ENCODE results near the gene SLX1A.
A peak's percentile ranks its signal among the peaks of the same experiment; 100 is the strongest.
"Not testable (repeated sequence)": the region's sequence is repeated elsewhere in the genome, so short reads cannot be mapped to it uniquely, and the experiment has no call there.

SLX1A gene

DNA sequence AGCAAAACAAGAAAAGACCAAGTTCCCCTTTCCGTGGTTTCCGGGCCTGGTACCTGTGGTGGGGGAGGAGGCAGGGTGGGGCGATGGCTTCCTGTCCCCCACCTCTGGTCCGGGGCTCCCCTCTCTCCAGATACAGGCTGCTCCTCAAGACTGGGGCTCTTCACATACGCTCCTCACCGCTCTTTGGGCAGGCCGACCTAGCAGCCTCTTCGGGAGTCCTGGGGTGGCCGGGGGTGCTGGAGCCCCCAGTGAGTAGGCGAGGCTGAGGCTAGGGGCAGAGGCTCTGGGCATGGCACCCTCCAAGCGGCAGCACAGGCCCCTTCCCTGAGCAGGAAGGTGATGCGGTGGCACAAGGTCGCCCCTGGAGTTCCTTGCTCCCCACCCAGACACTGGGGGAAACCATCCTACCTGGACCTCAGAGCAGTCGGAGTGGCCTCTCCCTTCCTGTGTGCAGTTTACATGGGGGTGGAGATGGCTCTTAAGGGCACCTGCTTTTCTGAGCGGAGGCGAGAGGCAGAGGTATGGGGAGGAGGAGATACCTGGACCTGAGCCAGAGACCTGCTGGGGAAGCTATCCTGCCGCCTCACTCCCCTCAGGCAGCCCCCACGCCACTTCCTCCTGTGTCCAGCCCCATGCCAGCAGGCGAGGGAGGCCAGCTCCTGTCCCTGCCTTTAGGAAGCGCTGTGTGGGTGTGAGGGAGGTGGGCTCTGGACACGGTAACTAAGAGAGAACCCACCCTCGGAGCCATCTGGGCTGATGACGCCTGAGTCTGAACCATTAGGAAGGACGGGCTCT is 9.4 kb upstream of the SLX1A start:
- DNase-seq (ENCODE audit: low spot score): no peak

DNA sequence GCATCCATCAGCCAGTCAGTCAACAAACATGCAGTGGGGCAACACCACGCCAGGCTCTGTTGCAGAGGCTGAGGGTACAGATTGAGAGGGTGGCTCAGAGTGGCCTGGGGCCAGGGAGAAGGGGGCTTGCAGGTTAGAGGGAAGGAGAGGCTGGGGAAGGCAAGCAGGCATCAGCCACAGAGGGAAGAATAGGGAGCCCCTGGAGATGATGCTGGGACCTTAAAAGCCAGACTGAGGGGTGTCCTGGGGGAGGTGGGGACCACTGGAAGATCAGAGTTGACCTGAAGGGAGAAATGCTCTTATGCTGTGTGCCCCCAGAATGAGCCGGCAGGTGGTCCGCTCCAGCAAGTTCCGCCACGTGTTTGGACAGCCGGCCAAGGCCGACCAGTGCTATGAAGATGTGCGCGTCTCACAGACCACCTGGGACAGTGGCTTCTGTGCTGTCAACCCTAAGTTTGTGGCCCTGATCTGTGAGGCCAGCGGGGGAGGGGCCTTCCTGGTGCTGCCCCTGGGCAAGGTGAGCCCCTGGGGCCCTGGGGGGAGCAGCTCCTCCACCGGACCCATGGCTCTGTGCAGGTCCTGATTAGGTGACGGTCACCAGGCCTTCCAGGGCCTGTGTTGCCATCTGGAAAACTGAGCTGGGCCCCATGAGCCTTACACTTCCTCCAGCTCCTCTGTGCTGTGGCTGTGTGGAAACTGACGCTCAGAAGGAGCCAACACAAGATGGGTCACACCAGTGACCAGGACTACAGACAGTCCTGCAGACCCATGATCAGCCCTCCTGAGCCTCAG is 8.6 kb upstream of the SLX1A start:
- no peak for DNase-seq (ENCODE audit: low spot score)

GRCh38 chr16:30185683-30186421 is 7.8 kb upstream of the SLX1A start:
- DNase-seq (ENCODE audit: low spot score): peak; percentile 61

DNA sequence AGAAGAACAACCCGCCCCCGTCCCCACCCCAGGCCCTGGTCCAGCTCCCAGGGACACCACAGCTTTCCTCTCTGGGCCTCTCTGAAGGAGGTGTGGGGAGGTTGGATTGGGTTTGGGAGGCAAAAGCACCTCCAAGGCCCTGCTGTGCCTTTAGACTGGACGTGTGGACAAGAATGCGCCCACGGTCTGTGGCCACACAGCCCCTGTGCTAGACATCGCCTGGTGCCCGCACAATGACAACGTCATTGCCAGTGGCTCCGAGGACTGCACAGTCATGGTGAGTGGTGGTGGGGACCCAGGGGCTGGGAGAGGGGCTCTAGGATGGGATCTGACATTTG is 7.3 kb upstream of the SLX1A start:
- no peak for DNase-seq (ENCODE audit: low spot score)

DNA sequence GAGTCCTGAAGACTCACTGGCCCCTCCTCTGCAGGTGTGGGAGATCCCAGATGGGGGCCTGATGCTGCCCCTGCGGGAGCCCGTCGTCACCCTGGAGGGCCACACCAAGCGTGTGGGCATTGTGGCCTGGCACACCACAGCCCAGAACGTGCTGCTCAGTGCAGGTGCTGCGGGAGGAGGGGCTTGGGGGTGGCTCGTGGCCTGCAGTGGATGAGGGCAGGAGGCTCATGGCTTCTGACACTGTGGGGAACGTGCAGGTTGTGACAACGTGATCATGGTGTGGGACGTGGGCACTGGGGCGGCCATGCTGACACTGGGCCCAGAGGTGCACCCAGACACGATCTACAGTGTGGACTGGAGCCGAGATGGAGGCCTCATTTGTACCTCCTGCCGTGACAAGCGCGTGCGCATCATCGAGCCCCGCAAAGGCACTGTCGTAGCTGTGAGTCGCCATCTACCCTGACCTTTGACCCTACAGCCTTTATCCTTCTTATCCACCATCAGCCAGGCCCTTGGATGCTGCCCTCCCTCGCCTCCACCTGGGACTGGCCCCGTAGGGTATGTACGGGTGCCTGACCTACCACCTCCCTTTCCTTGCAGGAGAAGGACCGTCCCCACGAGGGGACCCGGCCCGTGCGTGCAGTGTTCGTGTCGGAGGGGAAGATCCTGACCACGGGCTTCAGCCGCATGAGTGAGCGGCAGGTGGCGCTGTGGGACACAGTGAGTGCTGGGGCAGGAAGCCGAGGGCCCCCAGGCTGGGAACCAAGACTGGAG is 6.7 kb upstream of the SLX1A start:
- DNase-seq (ENCODE audit: low spot score): no peak

- no peak for DNase-seq (ENCODE audit: low spot score)
Measured at GRCh38 chr16:30187556-30187865, 6.2 kb upstream of the SLX1A start.

DNA sequence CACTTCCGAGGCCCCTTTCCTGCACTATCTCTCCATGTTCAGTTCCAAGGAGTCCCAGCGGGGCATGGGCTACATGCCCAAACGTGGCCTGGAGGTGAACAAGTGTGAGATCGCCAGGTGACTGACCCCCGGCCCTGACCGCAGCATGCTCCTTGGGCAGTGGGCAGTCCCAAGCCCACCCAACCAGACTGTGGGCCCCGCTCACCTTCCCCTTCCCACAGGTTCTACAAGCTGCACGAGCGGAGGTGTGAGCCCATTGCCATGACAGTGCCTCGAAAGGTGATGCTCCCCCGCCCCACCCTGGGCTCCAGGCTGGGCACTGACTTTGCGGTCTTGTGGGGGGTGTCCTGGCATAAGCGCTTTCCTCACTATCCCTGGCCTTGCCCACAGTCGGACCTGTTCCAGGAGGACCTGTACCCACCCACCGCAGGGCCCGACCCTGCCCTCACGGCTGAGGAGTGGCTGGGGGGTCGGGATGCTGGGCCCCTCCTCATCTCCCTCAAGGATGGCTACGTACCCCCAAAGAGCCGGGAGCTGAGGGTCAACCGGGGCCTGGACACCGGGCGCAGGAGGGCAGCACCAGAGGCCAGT is 5.6 kb upstream of the SLX1A start:
- no peak for DNase-seq (ENCODE audit: low spot score)

GRCh38 chr16:30191158-30191557 is 2.5 kb upstream of the SLX1A start:
- DNase-seq (ENCODE audit: low spot score): not testable (repeated sequence)

GRCh38 chr16:30193098-30193497 is 577 bp upstream of the SLX1A start:
- not testable (repeated sequence) for DNase-seq (ENCODE audit: low spot score)

- not testable (repeated sequence) for DNase-seq (ENCODE audit: low spot score)
Measured at GRCh38 chr16:30194172-30194925, 674 bp downstream of the SLX1A start.

DNA sequence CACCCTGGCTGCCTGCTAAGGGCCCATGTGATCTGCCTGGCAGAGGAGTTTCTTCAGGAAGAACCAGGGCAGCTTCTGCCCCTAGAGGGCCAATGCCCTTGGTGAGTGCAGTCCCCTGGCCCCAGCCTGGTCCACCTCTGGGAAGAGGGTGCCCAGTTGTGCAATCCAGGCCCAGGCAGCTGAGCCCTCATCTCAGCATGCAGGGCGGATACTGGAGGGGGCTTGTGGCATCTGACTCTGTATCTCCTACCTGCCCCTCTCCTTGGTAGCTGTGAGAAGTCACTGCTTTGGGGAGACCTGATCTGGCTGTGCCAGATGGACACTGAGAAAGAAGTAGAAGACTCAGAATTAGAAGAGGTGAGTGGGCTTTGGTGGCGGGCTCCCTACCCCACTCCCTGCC is 3.3 kb downstream of the SLX1A start:
- DNase-seq (ENCODE audit: low spot score): not testable (repeated sequence)

GRCh38 chr16:30199049-30199448 is 5.4 kb downstream of the SLX1A start, which contains the start of gene SULT1A3:
Gene SULT1A3, plus strand, starts transcription at chr16:30199255. Its CDS starts 1,474 bp downstream, at chr16:30200729.
- not testable (repeated sequence) for DNase-seq (ENCODE audit: low spot score)

DNA sequence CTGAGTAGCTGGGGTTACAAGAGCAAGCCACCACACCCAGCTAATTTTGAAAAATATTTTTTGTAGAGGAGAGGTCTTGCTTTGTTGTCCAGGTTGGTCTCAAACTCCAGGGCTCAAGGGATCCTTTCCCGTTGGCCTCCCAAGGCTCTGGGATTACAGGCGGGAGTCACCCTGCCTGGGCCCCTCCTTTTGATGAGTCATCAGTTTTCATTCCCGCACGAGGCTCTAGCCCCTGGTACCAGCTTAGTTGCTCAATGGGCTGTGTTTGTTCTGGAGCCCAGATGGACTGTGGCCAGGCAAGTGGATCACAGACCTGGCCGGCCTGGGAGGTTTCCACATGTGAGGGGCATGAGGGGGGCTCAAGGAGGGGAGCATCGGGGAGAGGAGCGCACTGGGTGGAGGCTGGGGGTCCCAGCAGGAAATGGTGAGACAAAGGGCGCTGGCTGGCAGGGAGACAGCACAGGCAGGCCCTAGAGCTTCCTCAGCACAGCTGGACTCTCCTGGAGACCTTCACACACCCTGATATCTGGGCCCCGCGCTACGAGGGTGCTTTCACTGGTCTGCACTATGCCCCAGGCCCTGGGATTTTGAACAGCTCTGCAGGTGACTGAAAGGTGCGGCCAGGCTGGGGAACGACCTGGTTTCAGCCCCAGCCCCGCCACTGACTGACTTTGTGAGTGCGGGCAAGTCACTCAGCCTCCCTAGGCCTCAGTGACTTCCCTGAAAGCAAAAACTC is 6.1 kb downstream of the SLX1A start:
- DNase-seq (ENCODE audit: low spot score): not testable (repeated sequence)

DNA sequence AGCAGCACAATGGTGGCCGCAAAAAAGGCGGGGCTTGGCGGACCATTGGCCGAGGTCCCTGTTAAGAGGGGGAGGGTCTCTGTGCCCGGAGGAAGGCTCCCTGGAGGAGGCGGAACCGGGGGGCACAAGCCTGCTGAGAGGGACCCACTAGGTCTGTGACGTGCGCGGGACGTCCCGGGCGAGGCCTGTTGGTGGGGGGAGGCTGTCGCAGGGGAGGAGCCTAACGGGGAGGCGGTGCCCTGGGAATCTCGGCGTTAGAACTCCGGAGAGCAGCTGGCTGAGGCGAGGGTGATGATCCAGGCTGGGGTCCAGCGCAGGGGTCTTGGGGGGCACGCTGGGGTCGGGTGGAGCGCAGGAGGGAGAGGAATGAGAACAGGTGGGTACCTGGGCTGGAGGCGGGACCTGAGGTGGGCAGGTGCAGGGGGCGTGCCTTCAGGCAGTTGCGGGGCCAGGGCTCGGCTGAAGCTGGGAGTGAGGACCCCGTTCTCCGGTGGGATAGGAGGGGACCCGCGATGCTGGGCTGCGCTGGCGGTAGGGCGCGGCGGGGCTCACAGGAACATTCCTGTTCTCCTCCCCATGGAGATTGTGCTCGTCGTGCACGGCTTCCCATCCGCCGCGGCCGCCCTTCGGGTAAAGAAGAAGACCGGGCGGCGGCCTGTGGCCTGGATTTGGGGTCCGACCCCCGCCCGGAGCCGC is 12.0 kb downstream of the SLX1A start:
- DNase-seq (ENCODE audit: low spot score): not testable (repeated sequence)

GRCh38 chr16:30206252-30206651 is 12.6 kb downstream of the SLX1A start:
- DNase-seq (ENCODE audit: low spot score): not testable (repeated sequence)

DNA sequence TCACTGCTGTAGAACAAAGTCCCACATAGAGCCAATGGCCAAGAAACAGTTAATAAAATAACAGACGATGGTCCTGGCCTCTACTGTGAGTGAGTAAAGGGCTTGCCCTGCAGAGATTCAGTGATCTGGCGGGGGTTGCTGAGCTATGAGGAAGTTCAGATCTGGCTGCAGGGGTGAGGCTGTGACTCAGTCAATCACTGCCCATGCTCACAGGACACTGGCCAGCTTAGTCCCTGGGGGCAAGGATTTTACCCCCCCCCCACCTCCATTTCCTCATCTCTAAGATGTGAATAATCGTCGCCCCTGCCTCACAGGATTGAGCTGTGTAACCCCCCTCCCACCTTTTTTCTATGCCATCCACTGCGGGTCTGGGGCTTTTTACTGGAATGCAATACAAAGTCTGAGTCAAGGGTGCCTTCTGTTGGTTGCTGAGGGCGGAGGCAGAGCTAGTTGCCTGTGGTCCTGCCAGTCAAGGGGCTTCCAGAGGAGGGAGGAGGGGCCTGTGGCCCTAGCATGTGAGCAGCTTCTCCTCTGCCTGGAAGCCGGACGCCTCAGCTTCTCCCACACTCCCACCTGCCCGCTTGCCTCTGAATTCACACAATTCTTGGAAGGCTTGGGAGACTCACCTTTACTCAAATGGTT is 13.5 kb downstream of the SLX1A start:
- not testable (repeated sequence) for DNase-seq (ENCODE audit: low spot score)

DNA sequence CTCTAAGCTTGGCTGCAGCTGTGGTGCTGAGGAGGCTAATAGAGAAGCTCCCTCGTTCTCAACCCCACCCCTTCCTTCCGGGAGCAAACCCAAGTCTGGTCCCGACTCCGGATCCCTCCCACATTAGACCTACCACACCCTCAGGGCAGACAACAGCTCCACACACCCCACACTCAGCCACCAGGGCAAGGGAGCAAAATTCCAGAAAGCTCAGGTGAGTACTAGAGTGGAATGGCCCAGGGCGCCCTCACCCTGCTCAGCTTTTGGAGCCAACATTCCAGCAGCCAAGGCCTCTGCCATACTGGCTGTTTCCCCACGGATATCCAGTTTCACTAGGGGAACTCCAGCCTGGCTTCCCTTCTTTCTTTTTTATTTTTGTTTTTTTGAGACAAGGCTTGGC is 15.4 kb downstream of the SLX1A start:
- not testable (repeated sequence) for DNase-seq (ENCODE audit: low spot score)

GRCh38 chr16:30211414-30211813 is 17.7 kb downstream of the SLX1A start:
- not testable (repeated sequence) for DNase-seq (ENCODE audit: low spot score)

DNA sequence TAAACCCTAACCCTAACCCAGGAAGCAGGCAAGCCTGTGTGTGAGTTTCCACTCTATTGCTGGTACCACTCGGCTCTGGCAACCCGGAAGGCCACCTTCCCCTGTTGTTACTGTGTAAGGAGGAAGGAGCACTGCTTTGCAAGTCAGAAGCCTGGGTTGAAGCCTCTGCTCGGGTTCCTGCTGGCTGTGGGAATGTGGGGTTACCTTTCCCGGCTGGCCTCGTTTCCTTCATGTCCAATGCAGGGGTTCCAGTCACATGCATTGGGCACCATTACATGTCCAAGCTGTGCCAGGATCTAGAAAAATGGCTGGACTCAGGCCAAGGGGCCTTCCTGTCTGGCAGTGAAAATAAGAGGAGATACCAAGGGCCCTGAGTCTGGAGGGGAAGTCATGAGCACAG is 23.4 kb downstream of the SLX1A start:
- DNase-seq (ENCODE audit: low spot score): not testable (repeated sequence)
